Epithelial cell of proximal tubule (primary cell): ENCODE measurements around the gene SLC7A11. TPM values are rescaled to one million over a fixed set of nuclear protein-coding genes. Genes with fewer than 3 reads are reported as not detected.

Source experiments
- DNase-seq: peaks from one replicate; pipeline ENCODE4 v3.0.0-alpha.2; 2011; ENCODE audit warnings: low read depth
- H3K4me3 ChIP-seq: 2 replicates; pipeline ENCODE4 v1.5.1; 2011; ENCODE audit warnings: low read depth, mild to moderate bottlenecking, low read length
- total RNA-seq: library from RNA; depleted of rRNA; stranded (reverse); fragments of >200 nt; gene quantifications from 2 replicates; pipeline ENCODE4 v1.2.3, GENCODE V29; 2015
- TF ChIP-seq, protein P1 (sequence below): conservative IDR thresholded peaks from 2 replicates; pipeline ENCODE4 v1.5.1; 2012; ENCODE audit warnings: low read depth, mild to moderate bottlenecking, low read length

Gene SLC7A11
- total RNA-seq, 1 donor from 2014 or later, result 3.1 TPM

DNA sequence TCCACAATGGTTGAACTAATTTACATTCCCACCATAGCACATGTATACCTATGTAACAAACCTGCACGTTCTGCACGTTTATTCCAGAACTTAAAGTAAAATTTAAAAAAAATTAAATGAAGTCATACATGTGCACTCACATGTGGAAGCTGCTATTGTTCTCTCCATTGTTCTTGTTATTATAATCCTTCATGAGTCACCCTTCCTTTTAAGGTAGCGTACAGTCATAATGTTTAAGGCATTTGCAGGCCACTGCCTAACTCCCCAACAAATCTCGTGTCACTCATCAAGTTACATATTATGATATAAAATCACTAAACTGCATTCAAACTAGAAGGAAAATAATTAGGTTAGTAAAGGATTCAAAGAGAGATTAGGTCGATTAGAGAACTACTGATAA is 63.6 kb downstream of the SLC7A11 start:
- H3K4me3 ChIP-seq, result no peak overlapping the region
- TF ChIP-seq, protein P1, sequence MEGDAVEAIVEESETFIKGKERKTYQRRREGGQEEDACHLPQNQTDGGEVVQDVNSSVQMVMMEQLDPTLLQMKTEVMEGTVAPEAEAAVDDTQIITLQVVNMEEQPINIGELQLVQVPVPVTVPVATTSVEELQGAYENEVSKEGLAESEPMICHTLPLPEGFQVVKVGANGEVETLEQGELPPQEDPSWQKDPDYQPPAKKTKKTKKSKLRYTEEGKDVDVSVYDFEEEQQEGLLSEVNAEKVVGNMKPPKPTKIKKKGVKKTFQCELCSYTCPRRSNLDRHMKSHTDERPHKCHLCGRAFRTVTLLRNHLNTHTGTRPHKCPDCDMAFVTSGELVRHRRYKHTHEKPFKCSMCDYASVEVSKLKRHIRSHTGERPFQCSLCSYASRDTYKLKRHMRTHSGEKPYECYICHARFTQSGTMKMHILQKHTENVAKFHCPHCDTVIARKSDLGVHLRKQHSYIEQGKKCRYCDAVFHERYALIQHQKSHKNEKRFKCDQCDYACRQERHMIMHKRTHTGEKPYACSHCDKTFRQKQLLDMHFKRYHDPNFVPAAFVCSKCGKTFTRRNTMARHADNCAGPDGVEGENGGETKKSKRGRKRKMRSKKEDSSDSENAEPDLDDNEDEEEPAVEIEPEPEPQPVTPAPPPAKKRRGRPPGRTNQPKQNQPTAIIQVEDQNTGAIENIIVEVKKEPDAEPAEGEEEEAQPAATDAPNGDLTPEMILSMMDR, result no peak
- DNase-seq, result no peak

GRCh38 chr4:138177278-138177968 is 64.7 kb downstream of the SLC7A11 start:
- H3K4me3 ChIP-seq, result no peak overlapping the region
- TF ChIP-seq, protein P1, result no peak
- no peak for DNase-seq

DNA sequence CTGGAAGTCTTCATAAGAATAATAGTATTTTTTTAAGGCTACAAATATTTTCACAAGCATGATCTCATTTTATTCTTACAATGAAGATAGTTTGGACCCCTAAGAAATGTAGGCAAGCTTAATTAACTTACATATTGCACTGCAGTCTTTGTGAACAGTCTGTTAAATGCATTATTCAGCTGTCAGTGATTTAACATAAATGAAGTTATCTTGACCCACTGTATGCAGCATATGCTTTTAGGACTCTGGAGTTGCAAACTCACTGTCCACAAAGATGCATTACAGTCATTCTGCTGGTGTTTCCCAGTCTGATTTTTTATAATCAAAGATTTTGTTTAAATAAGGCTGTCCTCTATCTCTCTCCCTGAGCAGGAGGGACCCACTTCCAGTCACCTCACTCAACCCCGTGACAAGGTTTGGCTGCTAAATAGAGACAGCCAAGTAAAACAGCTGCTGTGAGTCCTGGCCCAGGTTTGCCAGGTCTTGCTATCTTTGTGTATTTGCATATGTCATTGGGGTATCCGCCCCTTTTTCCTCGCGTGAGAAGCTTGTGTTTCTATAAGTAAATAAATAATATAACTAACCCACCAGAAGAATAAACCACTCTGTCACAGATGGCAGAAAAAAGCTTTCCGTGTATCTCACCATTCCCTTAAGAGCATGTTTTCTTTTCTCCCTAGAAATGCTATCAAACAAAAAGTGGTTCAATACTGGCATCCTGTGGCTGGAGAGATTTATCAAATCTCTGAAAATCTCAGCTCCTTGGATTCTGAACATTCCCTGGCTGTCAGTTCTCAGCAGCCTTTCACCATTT is 67.0 kb downstream of the SLC7A11 start:
- no peak for DNase-seq
- H3K4me3 ChIP-seq, result no peak overlapping the region
- TF ChIP-seq, protein P1, result peak; percentile 38

- no peak for DNase-seq
- H3K4me3 ChIP-seq, result no peak overlapping the region
- TF ChIP-seq, protein P1, result no peak
Observed at GRCh38 chr4:138164208-138164607, 77.9 kb downstream of the SLC7A11 start.

DNA sequence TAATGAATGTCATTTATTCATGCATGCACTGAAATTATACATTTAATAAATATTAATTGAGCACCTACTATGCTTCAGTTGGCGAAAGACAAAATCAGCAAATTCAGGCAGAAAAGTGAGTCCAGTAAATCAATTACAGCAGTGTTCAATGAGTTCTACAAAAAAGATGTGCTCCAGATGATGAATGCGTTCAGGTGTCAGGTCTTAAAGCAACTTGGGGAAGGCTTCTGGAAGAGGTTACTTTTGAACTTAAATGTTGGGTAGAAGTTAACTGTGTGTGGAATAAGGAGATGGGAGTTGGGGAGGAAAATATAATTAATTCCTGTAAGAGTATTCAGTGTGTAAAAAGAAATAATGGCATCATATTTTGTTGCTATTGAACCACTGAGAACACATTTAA is 79.0 kb downstream of the SLC7A11 start:
- H3K4me3 ChIP-seq, result no peak overlapping the region
- TF ChIP-seq, protein P1, result no peak

DNA sequence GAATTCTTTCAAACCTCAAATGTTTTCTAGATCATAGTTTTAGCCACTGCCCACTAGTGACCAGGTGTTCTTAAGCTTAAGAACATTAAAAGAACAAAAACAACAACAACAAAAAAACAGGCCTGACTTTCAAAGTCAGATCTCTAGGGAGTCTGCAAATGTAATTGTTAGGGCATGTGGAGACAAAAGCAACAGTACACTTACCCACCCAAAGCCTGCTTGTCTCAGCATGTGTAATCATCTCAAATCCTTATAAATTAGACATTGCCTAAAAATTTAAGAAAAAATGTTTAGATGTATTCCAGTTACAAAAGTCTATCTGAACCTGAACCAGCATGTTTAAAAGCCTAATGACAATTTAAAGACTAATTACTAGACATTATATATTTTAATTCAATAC is 79.9 kb downstream of the SLC7A11 start:
- H3K4me3 ChIP-seq, result no peak overlapping the region
- no peak for DNase-seq
- TF ChIP-seq, protein P1, result no peak

More for the DNA sequence above, 79.0 kb downstream of the SLC7A11 start:
- no peak for DNase-seq
